Pons (tissue), 1 donor: ENCODE measurements around the gene RBM38.
A peak's percentile ranks its signal among the peaks of the same experiment; 100 is the strongest.

Source experiments
- DNase-seq: peaks from one replicate; pipeline ENCODE4 v3.0.0-alpha.2; 2016; ENCODE audit warnings: low spot score

The RBM38 gene

DNA sequence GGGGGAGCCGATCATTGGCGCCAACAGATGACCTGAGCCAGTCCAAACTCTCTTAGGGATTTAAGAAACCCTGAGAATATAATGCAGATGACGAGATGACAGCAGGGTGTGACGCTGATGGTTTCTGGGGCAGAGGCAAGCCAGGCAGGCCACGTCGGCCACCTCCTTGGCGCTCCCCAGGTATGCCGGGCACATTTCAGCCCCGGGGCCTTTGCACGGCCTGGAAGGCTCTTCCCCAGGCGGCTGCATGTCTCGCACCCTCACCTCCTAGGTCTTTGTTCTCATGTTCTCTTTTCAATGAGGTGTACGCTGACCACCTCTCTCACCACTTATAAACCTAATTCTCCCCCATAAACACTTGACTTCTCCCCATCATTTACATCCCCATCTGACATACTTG, 64.9 kb downstream of the RBM38 start:
- no peak for DNase-seq

DNA sequence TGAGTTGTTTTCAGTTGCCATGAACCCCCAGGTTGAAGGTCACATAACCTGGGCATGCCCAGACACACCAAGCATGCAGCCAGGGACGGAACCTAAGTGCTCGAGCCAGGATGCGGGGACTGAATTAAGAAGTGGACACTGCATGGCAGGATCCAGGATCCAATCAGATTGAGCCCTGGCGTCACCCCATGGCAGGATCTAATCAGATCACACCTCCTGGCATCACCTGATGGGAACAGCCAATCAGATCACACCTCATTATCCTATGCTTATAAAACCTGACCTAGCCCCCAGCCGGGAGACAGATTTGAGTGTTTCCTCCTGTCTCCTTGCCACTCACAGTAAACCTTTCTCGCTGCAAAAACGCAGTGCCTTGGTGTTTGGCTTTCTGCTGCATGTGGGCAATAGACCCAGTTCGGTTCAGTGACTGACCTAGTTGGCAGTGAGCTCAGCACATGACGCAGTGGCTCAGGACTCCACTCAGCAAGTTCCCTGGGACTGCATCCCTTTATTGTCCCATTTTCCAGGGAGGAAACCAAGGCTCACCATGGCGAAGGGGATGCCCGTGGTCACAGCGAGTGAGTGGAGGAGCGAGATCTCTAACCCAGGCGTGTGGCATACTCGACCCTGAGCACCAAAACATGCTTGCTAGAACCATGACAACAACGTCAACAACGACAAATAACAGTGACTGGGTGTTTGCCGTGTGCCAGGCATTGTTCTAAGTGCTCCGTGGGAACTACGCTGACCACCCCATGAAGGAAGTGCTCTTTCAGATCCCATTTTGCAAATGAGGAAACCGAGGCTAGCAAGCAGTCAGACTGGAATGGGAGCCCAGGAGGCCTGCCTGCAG, 66.3 kb downstream of the RBM38 start:
- no peak for DNase-seq

GRCh38 chr20:57458400-57459160, 67.4 kb downstream of the RBM38 start:
- DNase-seq, result peak; percentile 68
